SK-N-SH (cell line): ENCODE measurements around the gene TTC16. TPM values are rescaled to one million over a fixed set of nuclear protein-coding genes. Genes with fewer than 3 reads are reported as not detected.
A peak's percentile ranks its signal among the peaks of the same experiment; 100 is the strongest.

Experiments
- CTCF ChIA-PET: fragments of 300-600, 350-600 bp; formaldehyde crosslinking; extraction: SDS; loops from one replicate; lab custom pipeline; 2021; lab: Yijun Ruan, JAX
- POLR2A ChIA-PET: fragments of 350-600 bp; sonication (Branson Sonifier 250); formaldehyde crosslinking; extraction: SDS; loops from one replicate; lab custom pipeline; 2020; ENCODE audit warnings: antibody characterized with exemption, inconsistent platforms; lab: Yijun Ruan, JAX
- DNase-seq: peaks from one replicate; pipeline ENCODE4 v3.0.0; 2012
- H2AFZ ChIP-seq: fragments of 200-600 bp; sonication (generic); 2 replicates; pipeline ENCODE4 v1.8.1; 2016; ENCODE audit warnings: antibody characterized with exemption, mild to moderate bottlenecking, low read depth
- H3F3A ChIP-seq: fragments of 200-600 bp; sonication (generic); replicated peaks from 2 replicates; pipeline ENCODE3; 2016; ENCODE audit warnings: antibody characterized with exemption, mild to moderate bottlenecking; ENCODE audit not compliant: insufficient read depth
- H3K27ac ChIP-seq, 2 experiments: fragments of 200-500 bp in 1 of 2; fragments of 200-600 bp in 1 of 2; sonication (Bioruptor generic) in 1 of 2; sonication (generic), shearing (Covaris generic) in 1 of 2; 2 replicates each; pipeline versions ENCODE4 v1.5.1 to v1.6.1; 2014 to 2016; ENCODE audit warnings: low read depth in 2 of 2, inconsistent platforms in 1 of 2, low read length in 1 of 2, mild to moderate bottlenecking in 1 of 2, mixed read lengths in 1 of 2
- H3K27me3 ChIP-seq: fragments of 200-600 bp; sonication (generic), shearing (Covaris generic); 2 replicates; pipeline ENCODE4 v1.6.1; 2016; ENCODE audit warnings: mixed run types; ENCODE audit not compliant: insufficient read depth
- H3K36me3 ChIP-seq, 2 experiments: fragments of 200-500 bp in 1 of 2; fragments of 200-600 bp in 1 of 2; sonication (Bioruptor generic) in 1 of 2; sonication (generic) in 1 of 2; replicated peaks in 1 of 2; 2 replicates each; pipeline versions ENCODE3 to v1.5.1; 2014 to 2016; ENCODE audit warnings: low read length in 1 of 2, mild to moderate bottlenecking in 1 of 2; ENCODE audit not compliant: insufficient read depth in 2 of 2, control insufficient read depth in 1 of 2
- H3K4me1 ChIP-seq, 2 experiments: fragments of 200-500 bp in 1 of 2; fragments of 200-600 bp in 1 of 2; sonication (Bioruptor generic) in 1 of 2; sonication (generic), shearing (Covaris generic) in 1 of 2; 2 replicates each; pipeline versions ENCODE4 v1.5.1 to v1.6.1; 2014 to 2016; ENCODE audit warnings: low read depth in 1 of 2, low read length in 1 of 2, mixed run types in 1 of 2; ENCODE audit not compliant: insufficient read depth in 2 of 2, control insufficient read depth in 1 of 2
- H3K4me2 ChIP-seq: fragments of 200-600 bp; sonication (generic), shearing (Covaris generic); 2 replicates; pipeline ENCODE4 v1.6.1; 2017; ENCODE audit warnings: mixed run types
- H3K4me3 ChIP-seq, 2 experiments: fragments of 200-500 bp in 1 of 2; fragments of 200-600 bp in 1 of 2; sonication (Bioruptor generic) in 1 of 2; sonication (generic), shearing (Covaris generic) in 1 of 2; 2 replicates each; pipeline versions ENCODE4 v1.5.1 to v1.8.1; 2014 to 2016; ENCODE audit warnings: low read depth in 2 of 2, inconsistent platforms in 1 of 2, low read length in 1 of 2, mild to moderate bottlenecking in 1 of 2, mixed read lengths in 1 of 2, moderate library complexity in 1 of 2
- H3K79me2 ChIP-seq: fragments of 200-600 bp; sonication (generic); 2 replicates; pipeline ENCODE4 v1.8.1; 2017; ENCODE audit warnings: mild to moderate bottlenecking; ENCODE audit not compliant: insufficient read depth
- H3K9ac ChIP-seq: fragments of 200-600 bp; sonication (generic); 2 replicates; pipeline ENCODE4 v1.6.1; 2017; ENCODE audit warnings: mixed run types
- H3K9me2 ChIP-seq: fragments of 200-600 bp; sonication (generic); 2 replicates; pipeline ENCODE4 v1.6.1; 2017; ENCODE audit warnings: mixed run types
- H3K9me3 ChIP-seq: fragments of 200-600 bp; sonication (generic); 2 replicates; pipeline ENCODE4 v1.6.1; 2017; ENCODE audit warnings: mixed run types, mild to moderate bottlenecking, moderate library complexity
- H4K20me1 ChIP-seq: fragments of 200-600 bp; sonication (generic); 2 replicates; pipeline ENCODE4 v1.6.1; 2017; ENCODE audit warnings: mild to moderate bottlenecking, mixed run types; ENCODE audit not compliant: insufficient read depth
- EZH2phosphoT487 ChIP-seq: fragments of 200-600 bp; sonication (generic); IDR thresholded peaks from 2 replicates; pipeline ENCODE4 v1.6.1; 2017; ENCODE audit warnings: low read depth, mixed run types, mild to moderate bottlenecking, antibody characterized with exemption, moderate library complexity, borderline replicate concordance
- FOSL2 ChIP-seq: IDR thresholded peaks from 2 replicates; pipeline ENCODE4 v1.4.0; 2012; ENCODE audit warnings: low read depth, mild to moderate bottlenecking, moderate library complexity, borderline replicate concordance
- GABPA ChIP-seq: IDR thresholded peaks from 2 replicates; pipeline ENCODE4 v1.4.0; 2012; ENCODE audit warnings: low read depth, mild to moderate bottlenecking
- JUND ChIP-seq: IDR thresholded peaks from 2 replicates; pipeline ENCODE4 v1.4.0; 2012
- MAX ChIP-seq: IDR thresholded peaks from 2 replicates; pipeline ENCODE4 v1.4.0; 2012; ENCODE audit warnings: low read depth
- NFIC ChIP-seq: IDR thresholded peaks from 2 replicates; pipeline ENCODE4 v1.4.0; 2012; ENCODE audit warnings: borderline replicate concordance
- POLR2AphosphoS5 ChIP-seq: IDR thresholded peaks from 2 replicates; pipeline ENCODE4 v1.6.1; 2012; ENCODE audit warnings: low read depth, low read length
- RAD21 ChIP-seq: IDR thresholded peaks from 2 replicates; pipeline ENCODE4 v1.6.1; 2012; ENCODE audit warnings: mild to moderate bottlenecking, low read length
- RCOR1 ChIP-seq: fragments of 150-350 bp; IDR thresholded peaks from 2 replicates; pipeline ENCODE4 v1.6.1; 2017; ENCODE audit warnings: antibody characterized with exemption, low read length
- RFX5 ChIP-seq: IDR thresholded peaks from 2 replicates; pipeline ENCODE4 v1.6.1; 2012; ENCODE audit warnings: mild to moderate bottlenecking, improper control_type of control experiment, low read length
- RXRA ChIP-seq: IDR thresholded peaks from 2 replicates; pipeline ENCODE4 v1.4.0; 2012; ENCODE audit warnings: low read depth, mild to moderate bottlenecking, borderline replicate concordance
- SIN3A ChIP-seq: IDR thresholded peaks from 2 replicates; pipeline ENCODE4 v1.6.1; 2012; ENCODE audit warnings: low read depth, mild to moderate bottlenecking, low read length, moderate library complexity, borderline replicate concordance
- TCF12 ChIP-seq: IDR thresholded peaks from 2 replicates; pipeline ENCODE4 v1.4.0; 2012
- ZBTB33 ChIP-seq: IDR thresholded peaks from 2 replicates; pipeline ENCODE4 v1.4.0; 2012; ENCODE audit warnings: low read depth, borderline replicate concordance
- WGBS: methylation state at CpG from one replicate; pipeline ENCODE4 v1.1.6; 2017; ENCODE audit warnings: low lambda C conversion rate; 5-methylcytosine and 5-hydroxymethylcytosine counted together
- polyA plus RNA-seq, 3 experiments: library from polyadenylated mRNA; depleted of rRNA; stranded (reverse); fragments of >200 nt; gene quantifications; 2 replicates each; pipeline ENCODE4 v1.2.3, GENCODE V29; 2012
- TF ChIP-seq, protein P1 (sequence below): IDR thresholded peaks from 2 replicates; pipeline ENCODE4; 2012
- TF ChIP-seq, protein P2 (sequence below): fragments of 150-350 bp; IDR thresholded peaks from 2 replicates; pipeline ENCODE4 v1.6.1; 2017; ENCODE audit warnings: antibody characterized with exemption, low read length, low read depth, borderline replicate concordance

Gene TTC16
- polyA plus RNA-seq, 1 of the 3 experiments (the other 2 are of a cell fraction): 0.05 TPM

- Histone ChIP-seq H4K20me1 (no peaks in the 10 kb centered on the region), H3K27ac (peak overlapping the region in 1 of 2 experiments; percentile 19; a peak in 1 of 4 replicates), H3K9ac (no peak overlapping the region), H3K4me3 (no peak overlapping the region), H3K27me3 (no peaks in the 10 kb centered on the region), H3K4me2 (no peak overlapping the region), H3K9me2 (no peaks in the 10 kb centered on the region), H3K36me3 (no peaks in the 10 kb centered on the region), H3F3A (peaks cover 12% of the 10 kb centered on the region), H2AFZ (no peak overlapping the region), H3K9me3 (no peaks in the 10 kb centered on the region), H3K4me1 (peaks cover 0 to 14% of the 10 kb centered on the region in 2 experiments; a peak in 1 of 4 replicates), H3K79me2 (no peaks in the 10 kb centered on the region)
- ChIA-PET CTCF (interaction anchor here (1.9 to 2.3 kb wide), 2 partner anchors 14 to 31 kb away, joined by 4 to 7 read pairs; no protein-coding TSS in a partner anchor), POLR2A (no interaction called here)
- no peak for TF ChIP-seq SIN3A
- DNase-seq: no peak
- 100% methylated on average over 2 of the region's 2 CpGs for WGBS
Measured at GRCh38 chr9:127700140-127700539, 15.7 kb upstream of the TTC16 start.

DNA sequence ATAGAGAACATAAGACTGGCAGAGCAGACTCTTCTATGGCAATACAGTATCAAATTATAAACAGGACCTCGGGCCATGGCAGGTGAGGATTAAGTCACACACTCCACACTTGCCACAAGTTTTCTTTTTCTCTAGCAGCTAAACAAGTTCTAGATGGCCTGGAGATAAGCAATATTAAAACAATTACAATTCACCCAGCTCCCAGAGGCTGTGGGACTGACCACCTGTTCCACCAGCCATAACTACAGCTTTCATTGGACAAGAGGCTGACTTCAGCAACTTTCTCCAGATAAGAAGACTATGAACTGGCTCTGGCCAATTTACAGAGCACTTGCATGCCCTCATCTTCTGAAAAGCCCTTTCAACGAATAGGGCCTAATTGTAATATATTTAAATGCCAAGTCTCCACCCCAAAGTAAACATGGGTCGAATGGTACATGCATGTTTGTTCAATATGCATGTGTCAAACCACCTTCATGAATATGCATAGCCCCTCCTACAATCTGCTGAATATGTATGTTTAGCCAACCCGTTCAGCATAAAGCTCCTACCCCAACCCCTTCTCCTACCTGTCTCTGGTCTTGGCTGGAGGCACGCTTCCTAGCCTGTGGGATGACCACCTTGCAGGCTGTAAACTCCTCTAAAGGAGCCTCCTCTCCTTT lies 15.2 kb upstream of the TTC16 start:
- no peak overlapping the region for H3K4me3 ChIP-seq
- no peaks in the 10 kb centered on the region for H3K79me2 ChIP-seq
- no peak for DNase-seq
- H3F3A ChIP-seq: peaks cover 10% of the 10 kb centered on the region
- no peak overlapping the region for H2AFZ ChIP-seq
- no peak overlapping the region for H3K9ac ChIP-seq
- TF ChIP-seq NFIC (no peak), JUND (no peak)
- no peak overlapping the region for H3K4me2 ChIP-seq
- 83% methylated on average over 5 of the region's 5 CpGs for WGBS
- POLR2A ChIA-PET: no interaction called here
- H3K9me3 ChIP-seq: no peaks in the 10 kb centered on the region
- peaks cover 0 to 20% of the 10 kb centered on the region in 2 experiments; a peak in 1 of 4 replicates for H3K4me1 ChIP-seq
- CTCF ChIA-PET: interaction anchor here (1.0 to 2.3 kb wide), 3 partner anchors 15 to 32 kb away, joined by 4 to 7 read pairs (median 4); partner anchors contain the start of genes PTRH1 and TTC16
- no peaks in the 10 kb centered on the region for H3K9me2 ChIP-seq
- H3K36me3 ChIP-seq: no peaks in the 10 kb centered on the region
- peak overlapping the region in 1 of 2 experiments; percentile 19; a peak in 1 of 4 replicates for H3K27ac ChIP-seq
- H4K20me1 ChIP-seq: no peaks in the 10 kb centered on the region
- no peaks in the 10 kb centered on the region for H3K27me3 ChIP-seq

- Histone ChIP-seq H3K79me2 (no peaks in the 10 kb centered on the region), H3K4me2 (no peak overlapping the region), H3K9me2 (no peaks in the 10 kb centered on the region), H3K4me3 (no peak overlapping the region), H3K9me3 (no peaks in the 10 kb centered on the region), H2AFZ (no peak overlapping the region), H3K27me3 (no peaks in the 10 kb centered on the region), H3K4me1 (peaks cover 0 to 37% of the 10 kb centered on the region in 2 experiments; a peak in 1 of 4 replicates), H3K36me3 (no peaks in the 10 kb centered on the region), H3K27ac (no peak overlapping the region), H4K20me1 (no peaks in the 10 kb centered on the region), H3F3A (peaks cover 1% of the 10 kb centered on the region), H3K9ac (no peak overlapping the region)
- no peak for DNase-seq
- ChIA-PET CTCF (interaction anchor here (1.2 to 1.7 kb wide), 2 partner anchors 31 to 116 kb away, joined by 3 to 6 read pairs; partner anchors contain the start of gene TOR2A), POLR2A (interaction anchor here (1.4 kb wide), 1 partner anchor 12 kb away, joined by 4 read pairs; the partner anchor contains the start of genes PTRH1 and TTC16)
- 91% methylated on average over 9 of the region's 9 CpGs for WGBS
- no peak for TF ChIP-seq GABPA
- no peak for TF ChIP-seq RAD21
- no peak for TF ChIP-seq RXRA
- TF ChIP-seq, protein P1, sequence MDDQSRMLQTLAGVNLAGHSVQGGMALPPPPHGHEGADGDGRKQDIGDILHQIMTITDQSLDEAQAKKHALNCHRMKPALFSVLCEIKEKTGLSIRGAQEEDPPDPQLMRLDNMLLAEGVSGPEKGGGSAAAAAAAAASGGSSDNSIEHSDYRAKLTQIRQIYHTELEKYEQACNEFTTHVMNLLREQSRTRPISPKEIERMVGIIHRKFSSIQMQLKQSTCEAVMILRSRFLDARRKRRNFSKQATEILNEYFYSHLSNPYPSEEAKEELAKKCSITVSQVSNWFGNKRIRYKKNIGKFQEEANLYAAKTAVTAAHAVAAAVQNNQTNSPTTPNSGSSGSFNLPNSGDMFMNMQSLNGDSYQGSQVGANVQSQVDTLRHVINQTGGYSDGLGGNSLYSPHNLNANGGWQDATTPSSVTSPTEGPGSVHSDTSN: no peak
- no peak for TF ChIP-seq RFX5
- TF ChIP-seq RCOR1: no peak
- TF ChIP-seq FOSL2: no peak
- no peak for TF ChIP-seq ZBTB33
- TF ChIP-seq POLR2AphosphoS5: no peak
- no peak for TF ChIP-seq EZH2phosphoT487
- no peak for TF ChIP-seq TCF12
- TF ChIP-seq, protein P2, sequence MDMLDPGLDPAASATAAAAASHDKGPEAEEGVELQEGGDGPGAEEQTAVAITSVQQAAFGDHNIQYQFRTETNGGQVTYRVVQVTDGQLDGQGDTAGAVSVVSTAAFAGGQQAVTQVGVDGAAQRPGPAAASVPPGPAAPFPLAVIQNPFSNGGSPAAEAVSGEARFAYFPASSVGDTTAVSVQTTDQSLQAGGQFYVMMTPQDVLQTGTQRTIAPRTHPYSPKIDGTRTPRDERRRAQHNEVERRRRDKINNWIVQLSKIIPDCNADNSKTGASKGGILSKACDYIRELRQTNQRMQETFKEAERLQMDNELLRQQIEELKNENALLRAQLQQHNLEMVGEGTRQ: no peak
- no peak for TF ChIP-seq MAX
Measured at GRCh38 chr9:127703289-127703946, 12.5 kb upstream of the TTC16 start.
